ENCODE measurements around the gene AP1S3. TPM values are rescaled to one million over a fixed set of nuclear protein-coding genes. Genes with fewer than 3 reads are reported as not detected.

The AP1S3 gene
- total RNA-seq, 1 experiment from 2014 or later, result 73.3 TPM

DNA sequence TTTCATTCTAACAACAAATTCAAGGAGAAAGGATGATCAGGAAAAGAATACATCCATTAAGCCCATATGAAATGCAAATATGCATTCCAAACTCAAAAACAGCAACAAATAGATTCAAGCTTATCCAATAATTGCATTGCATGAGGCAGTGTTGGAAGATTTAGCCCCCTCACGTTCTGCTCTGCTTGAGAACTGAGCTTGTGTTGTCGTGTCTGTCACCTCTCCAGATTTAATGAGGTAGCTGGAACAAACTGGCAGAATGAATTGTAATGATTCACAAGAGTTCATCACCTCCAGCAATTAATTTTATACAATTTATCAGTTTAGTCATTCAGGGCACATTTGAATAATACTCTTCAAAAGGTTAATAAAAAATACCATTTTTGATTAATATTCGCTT is 54.8 kb downstream of the AP1S3 start:
- Histone ChIP-seq H3K4me3 (no peak overlapping the region), H4K20me1 (ENCODE audit: insufficient read depth) (no peaks in the 10 kb centered on the region), H2AFZ (no peak overlapping the region), H3K9me3 (ENCODE audit: insufficient read depth, low read depth) (no peaks in the 10 kb centered on the region), H3K9me2 (ENCODE audit: insufficient read depth) (no peaks in the 10 kb centered on the region), H3K27me3 (ENCODE audit: insufficient read depth, low read depth) (no peaks in the 10 kb centered on the region), H3K4me2 (no peak overlapping the region), H3K4me1 (replicated peaks; ENCODE audit: insufficient read depth) (no peaks in the 10 kb centered on the region), H3K27ac (no peak overlapping the region), H3K36me3 (ENCODE audit: low read depth) (peaks cover 2% of the 10 kb centered on the region; the same call in 1 of the 2 replicates), H3F3A (ENCODE audit: insufficient read depth, low read depth) (peaks cover 12% of the 10 kb centered on the region), H3K79me2 (ENCODE audit: low read depth) (peaks cover 30% of the 10 kb centered on the region)
- intact Hi-C loops (cut with micrococcal nuclease; ENCODE audit: unreplicated experiment), result loop anchor here (5.0 kb wide), 2 partner anchors 175 to 500 kb away; partner anchors contain the start of gene MRPL44
- TF ChIP-seq, protein P1, sequence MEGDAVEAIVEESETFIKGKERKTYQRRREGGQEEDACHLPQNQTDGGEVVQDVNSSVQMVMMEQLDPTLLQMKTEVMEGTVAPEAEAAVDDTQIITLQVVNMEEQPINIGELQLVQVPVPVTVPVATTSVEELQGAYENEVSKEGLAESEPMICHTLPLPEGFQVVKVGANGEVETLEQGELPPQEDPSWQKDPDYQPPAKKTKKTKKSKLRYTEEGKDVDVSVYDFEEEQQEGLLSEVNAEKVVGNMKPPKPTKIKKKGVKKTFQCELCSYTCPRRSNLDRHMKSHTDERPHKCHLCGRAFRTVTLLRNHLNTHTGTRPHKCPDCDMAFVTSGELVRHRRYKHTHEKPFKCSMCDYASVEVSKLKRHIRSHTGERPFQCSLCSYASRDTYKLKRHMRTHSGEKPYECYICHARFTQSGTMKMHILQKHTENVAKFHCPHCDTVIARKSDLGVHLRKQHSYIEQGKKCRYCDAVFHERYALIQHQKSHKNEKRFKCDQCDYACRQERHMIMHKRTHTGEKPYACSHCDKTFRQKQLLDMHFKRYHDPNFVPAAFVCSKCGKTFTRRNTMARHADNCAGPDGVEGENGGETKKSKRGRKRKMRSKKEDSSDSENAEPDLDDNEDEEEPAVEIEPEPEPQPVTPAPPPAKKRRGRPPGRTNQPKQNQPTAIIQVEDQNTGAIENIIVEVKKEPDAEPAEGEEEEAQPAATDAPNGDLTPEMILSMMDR (conservative IDR thresholded peaks at IDR 0.05), result no peak
- TF ChIP-seq EZH2 (IDR thresholded peaks at IDR 0.05; ENCODE audit: low read depth), result no peak
- POLR2A ChIA-PET (ENCODE audit: unreplicated experiment), result no interaction called here
- BruUV-seq (replicated peaks), result no TSS peak
- CTCF ChIA-PET, result interaction anchor here (0.6 kb wide), 1 partner anchor 151 kb away, joined by 3 read pairs; no protein-coding TSS in a partner anchor
- DNase-seq, result no peak

DNA sequence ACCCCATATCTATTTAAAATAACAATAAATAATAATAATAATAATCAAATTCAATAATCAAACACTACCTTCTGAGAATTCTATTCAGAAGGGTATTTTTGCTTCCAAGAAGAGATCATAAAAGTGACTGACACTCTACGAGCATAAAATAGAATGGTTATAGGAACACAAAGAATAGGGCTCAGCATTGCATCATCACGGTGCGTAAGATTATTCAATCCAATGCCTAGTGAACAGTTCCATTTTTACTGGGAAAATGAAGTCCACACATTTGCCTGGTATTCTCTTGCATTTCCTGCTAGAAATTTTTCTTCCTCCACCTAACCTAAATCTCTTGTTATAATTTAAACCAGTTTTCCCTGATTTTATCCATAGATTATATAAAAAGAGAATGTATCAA is 55.8 kb downstream of the AP1S3 start:
- Histone ChIP-seq H3F3A (ENCODE audit: insufficient read depth, low read depth) (peaks cover 12% of the 10 kb centered on the region), H3K4me2 (no peak overlapping the region), H3K27ac (no peak overlapping the region), H3K4me3 (no peak overlapping the region), H3K9me3 (ENCODE audit: insufficient read depth, low read depth) (no peaks in the 10 kb centered on the region), H4K20me1 (ENCODE audit: insufficient read depth) (no peaks in the 10 kb centered on the region), H3K36me3 (ENCODE audit: low read depth) (peaks cover 10% of the 10 kb centered on the region; the same call in 1 of the 2 replicates), H3K79me2 (ENCODE audit: low read depth) (peaks cover 23% of the 10 kb centered on the region; the same call in 1 of the 2 replicates), H3K27me3 (ENCODE audit: insufficient read depth, low read depth) (no peaks in the 10 kb centered on the region), H3K4me1 (replicated peaks; ENCODE audit: insufficient read depth) (no peaks in the 10 kb centered on the region), H3K9me2 (ENCODE audit: insufficient read depth) (no peaks in the 10 kb centered on the region), H2AFZ (no peak overlapping the region)
- ChIA-PET CTCF (interaction anchor here (0.7 kb wide), 1 partner anchor 41 kb away, joined by 7 read pairs; no protein-coding TSS in a partner anchor), POLR2A (ENCODE audit: unreplicated experiment) (no interaction called here)
- intact Hi-C loops (cut with micrococcal nuclease; ENCODE audit: unreplicated experiment), result loop anchor here (2.0 to 5.0 kb wide), 3 partner anchors 79 to 501 kb away; partner anchors contain the start of gene MRPL44
- no peak for TF ChIP-seq EZH2 (IDR thresholded peaks at IDR 0.05; ENCODE audit: low read depth)
- TF ChIP-seq, protein P1 (conservative IDR thresholded peaks at IDR 0.05), result no peak
- no TSS peak for BruUV-seq (replicated peaks)
- DNase-seq, result no peak

DNA sequence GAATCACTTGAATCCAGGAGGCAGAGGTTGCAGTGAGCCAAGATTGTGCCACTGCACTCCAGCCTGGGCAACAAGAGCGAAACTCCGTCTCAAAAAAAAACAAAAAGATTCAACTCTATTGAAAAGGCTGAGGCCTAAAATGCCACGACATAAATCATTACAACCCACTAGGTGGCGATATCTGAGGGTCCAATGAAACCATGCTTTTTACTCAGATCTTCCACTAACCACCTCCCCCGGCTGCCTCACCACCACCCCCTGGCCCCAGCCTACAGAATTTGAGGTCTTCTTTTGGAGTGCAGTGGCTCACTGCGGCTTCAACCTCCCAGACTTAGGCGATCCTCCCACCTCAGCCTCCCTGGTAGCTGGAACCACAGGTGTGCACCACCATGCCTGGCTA is 57.5 kb downstream of the AP1S3 start:
- Histone ChIP-seq H3K79me2 (ENCODE audit: low read depth) (peaks cover 17% of the 10 kb centered on the region; the same call in 1 of the 2 replicates), H2AFZ (no peak overlapping the region), H3K4me2 (no peak overlapping the region), H3K4me3 (no peak overlapping the region), H3K36me3 (ENCODE audit: low read depth) (peaks cover 19% of the 10 kb centered on the region), H3K4me1 (replicated peaks; ENCODE audit: insufficient read depth) (no peaks in the 10 kb centered on the region), H3K9me2 (ENCODE audit: insufficient read depth) (no peaks in the 10 kb centered on the region), H3F3A (ENCODE audit: insufficient read depth, low read depth) (peaks cover 12% of the 10 kb centered on the region), H4K20me1 (ENCODE audit: insufficient read depth) (no peaks in the 10 kb centered on the region), H3K27me3 (ENCODE audit: insufficient read depth, low read depth) (no peaks in the 10 kb centered on the region), H3K27ac (no peak overlapping the region), H3K9me3 (ENCODE audit: insufficient read depth, low read depth) (no peaks in the 10 kb centered on the region)
- ChIA-PET POLR2A (ENCODE audit: unreplicated experiment) (interaction anchor here (0.7 kb wide), 1 partner anchor 562 kb away, joined by 4 read pairs; no protein-coding TSS in a partner anchor), CTCF (interaction anchor here (0.7 kb wide), 2 partner anchors 42 to 524 kb away, joined by 3 to 6 read pairs; no protein-coding TSS in a partner anchor)
- intact Hi-C loops (cut with micrococcal nuclease; ENCODE audit: unreplicated experiment), result loop anchor here (1.0 to 5.0 kb wide), 5 partner anchors 18 to 502 kb away; partner anchors contain the start of genes AP1S3 and MRPL44
- no TSS peak for BruUV-seq (replicated peaks)
- peak; percentile 58 to 69 for DNase-seq
- no peak for TF ChIP-seq EZH2 (IDR thresholded peaks at IDR 0.05; ENCODE audit: low read depth)
- TF ChIP-seq, protein P1 (conservative IDR thresholded peaks at IDR 0.05), result peak; percentile 84
